ENCODE data around the gene PTPDC1. TPM values are rescaled to one million over a fixed set of nuclear protein-coding genes. Genes with fewer than 3 reads are reported as not detected.

PTPDC1 gene
- total RNA-seq, result 10 to 100 TPM in 2 of 4 donors, 1 to 10 TPM in 2; 5.0 to 17.1 (median 10.1) TPM

GRCh38 chr9:94084314-94084713 is at the start of gene PTPDC1:
Gene PTPDC1 (plus strand): TSS chr9:94084464. CDS start chr9:94084531, 67 bp downstream.
- Histone ChIP-seq H3K36me3 (no peaks in the 10 kb centered on the region), H3K27ac (no peak within 1 kb of the TSS)
- TF ChIP-seq POLR2AphosphoS5 (IDR thresholded peaks at IDR 0.05) (no peak), CTCF (IDR thresholded peaks at IDR 0.05) (no peak), EP300 (IDR thresholded peaks at IDR 0.05) (no peak), POLR2A (IDR thresholded peaks at IDR 0.05) (no peak)

GRCh38 chr9:94034511-94034910 is 49.8 kb upstream of the PTPDC1 start:
- no peak for DNase-seq (ENCODE audit: low spot score in 2 of 2)
- no peak overlapping the region for H3K4me3 ChIP-seq

More at GRCh38 chr9:94084314-94084713, at the start of gene PTPDC1:
- no peaks in the 10 kb centered on the region for H3K27me3 ChIP-seq
- no peak within 1 kb of the TSS for H3K4me3 ChIP-seq
- DNase-seq (ENCODE audit: low spot score in 2 of 2), result no peak
- no peaks in the 10 kb centered on the region for H3K9me3 ChIP-seq
- WGBS, result 82% methylated on average over 14 of the region's 14 CpGs
- H3K4me1 ChIP-seq, result no peaks in the 10 kb centered on the region

GRCh38 chr9:94039786-94040185 is 44.5 kb upstream of the PTPDC1 start:
- H3K9me3 ChIP-seq, result no peaks in the 10 kb centered on the region
- no peak for DNase-seq (ENCODE audit: low spot score in 2 of 2)
- H3K36me3 ChIP-seq, result no peaks in the 10 kb centered on the region
- no peaks in the 10 kb centered on the region for H3K4me1 ChIP-seq
- H3K27me3 ChIP-seq, result no peaks in the 10 kb centered on the region
- TF ChIP-seq POLR2AphosphoS5 (IDR thresholded peaks at IDR 0.05), result no peak
- no peak overlapping the region for H3K27ac ChIP-seq
- no peak overlapping the region for H3K4me3 ChIP-seq

More at GRCh38 chr9:94034511-94034910, 49.8 kb upstream of the PTPDC1 start:
- H3K27me3 ChIP-seq, result no peaks in the 10 kb centered on the region
- no peak overlapping the region for H3K27ac ChIP-seq
- no peaks in the 10 kb centered on the region for H3K36me3 ChIP-seq
- TF ChIP-seq EP300 (IDR thresholded peaks at IDR 0.05), result no peak
- TF ChIP-seq CTCF (IDR thresholded peaks at IDR 0.05), result no peak
- TF ChIP-seq POLR2AphosphoS5 (IDR thresholded peaks at IDR 0.05), result no peak
- TF ChIP-seq POLR2A (IDR thresholded peaks at IDR 0.05), result no peak
- peaks cover 26% of the 10 kb centered on the region for H3K4me1 ChIP-seq
- no peaks in the 10 kb centered on the region for H3K9me3 ChIP-seq

- TF ChIP-seq POLR2A (IDR thresholded peaks at IDR 0.05) (no peak), EP300 (IDR thresholded peaks at IDR 0.05) (no peak), POLR2AphosphoS5 (IDR thresholded peaks at IDR 0.05) (no peak)
- no peaks in the 10 kb centered on the region for H3K9me3 ChIP-seq
- DNase-seq (ENCODE audit: low spot score in 2 of 2), result no peak
- H3K27me3 ChIP-seq, result no peaks in the 10 kb centered on the region
- H3K4me3 ChIP-seq, result no peak overlapping the region
- H3K36me3 ChIP-seq, result no peaks in the 10 kb centered on the region
- no peaks in the 10 kb centered on the region for H3K4me1 ChIP-seq
- WGBS, result 72% methylated on average over 5 of the region's 5 CpGs
- H3K27ac ChIP-seq, result no peak overlapping the region
These were observed 41.5 kb upstream of the PTPDC1 start for GRCh38 chr9:94042516-94043360.

- no peaks in the 10 kb centered on the region for H3K36me3 ChIP-seq
- DNase-seq (ENCODE audit: low spot score in 2 of 2), result no peak
- no peak overlapping the region for H3K4me3 ChIP-seq
- H3K27ac ChIP-seq, result no peak overlapping the region
- H3K9me3 ChIP-seq, result no peaks in the 10 kb centered on the region
- whole genome bisulfite sequencing, result 92% methylated on average over 2 of the region's 2 CpGs
- H3K27me3 ChIP-seq, result no peaks in the 10 kb centered on the region
- TF ChIP-seq EP300 (IDR thresholded peaks at IDR 0.05) (no peak), POLR2AphosphoS5 (IDR thresholded peaks at IDR 0.05) (no peak), POLR2A (IDR thresholded peaks at IDR 0.05) (no peak), CTCF (IDR thresholded peaks at IDR 0.05) (no peak)
- H3K4me1 ChIP-seq, result no peaks in the 10 kb centered on the region
These were observed 29.5 kb upstream of the PTPDC1 start for GRCh38 chr9:94054716-94055115.

- no peak for DNase-seq (ENCODE audit: low spot score in 2 of 2)
- H3K27me3 ChIP-seq, result no peaks in the 10 kb centered on the region
- WGBS, result 36% methylated on average over 3 of the region's 3 CpGs
- TF ChIP-seq EP300 (IDR thresholded peaks at IDR 0.05), result peak; percentile 49
- no peak for TF ChIP-seq CTCF (IDR thresholded peaks at IDR 0.05)
- TF ChIP-seq POLR2A (IDR thresholded peaks at IDR 0.05), result no peak
- no peak for TF ChIP-seq POLR2AphosphoS5 (IDR thresholded peaks at IDR 0.05)
- H3K4me3 ChIP-seq, result no peak overlapping the region
- no peaks in the 10 kb centered on the region for H3K4me1 ChIP-seq
- no peaks in the 10 kb centered on the region for H3K36me3 ChIP-seq
- H3K27ac ChIP-seq, result no peak overlapping the region
- H3K9me3 ChIP-seq, result no peaks in the 10 kb centered on the region
These were observed 27.8 kb upstream of the PTPDC1 start for GRCh38 chr9:94056442-94056974.
